HG03066 (cell line): ENCODE measurements around the gene THSD7A.

Experiments used
- ATAC-seq: cut with Tn5 transposase; IDR thresholded peaks from one replicate; pipeline ENCODE4 v1.9.1; 2021; ENCODE audit warnings: low read depth; ENCODE audit not compliant: unreplicated experiment

Gene THSD7A

GRCh38 chr7:11811709-11812108, 20.3 kb downstream of the THSD7A start:
- ATAC-seq, result no peak

GRCh38 chr7:11810043-11810625, 21.9 kb downstream of the THSD7A start:
- ATAC-seq, result no peak

GRCh38 chr7:11807000-11807399, 25.0 kb downstream of the THSD7A start:
- ATAC-seq, result no peak

GRCh38 chr7:11804621-11805020, 27.4 kb downstream of the THSD7A start:
- no peak for ATAC-seq

GRCh38 chr7:11795231-11795630, 36.8 kb downstream of the THSD7A start:
- no peak for ATAC-seq

GRCh38 chr7:11792166-11792565, 39.8 kb downstream of the THSD7A start:
- no peak for ATAC-seq

- no peak for ATAC-seq
Measured at GRCh38 chr7:11788568-11788967, 43.4 kb downstream of the THSD7A start.

- no peak for ATAC-seq
Measured at GRCh38 chr7:11787534-11787933, 44.5 kb downstream of the THSD7A start.

- ATAC-seq, result no peak
Measured at GRCh38 chr7:11786186-11786585, 45.8 kb downstream of the THSD7A start.

- ATAC-seq, result no peak
Measured at GRCh38 chr7:11784769-11785536, 47.0 kb downstream of the THSD7A start.

GRCh38 chr7:11779864-11780674, 51.9 kb downstream of the THSD7A start:
- no peak for ATAC-seq

GRCh38 chr7:11776039-11776438, 56.0 kb downstream of the THSD7A start:
- no peak for ATAC-seq

- ATAC-seq, result no peak
Measured at GRCh38 chr7:11775401-11775800, 56.6 kb downstream of the THSD7A start.

- no peak for ATAC-seq
Measured at GRCh38 chr7:11768263-11768662, 63.7 kb downstream of the THSD7A start.

GRCh38 chr7:11767148-11767547, 64.8 kb downstream of the THSD7A start:
- ATAC-seq, result no peak

GRCh38 chr7:11760372-11760771, 71.6 kb downstream of the THSD7A start:
- no peak for ATAC-seq

GRCh38 chr7:11758627-11759111, 73.3 kb downstream of the THSD7A start:
- no peak for ATAC-seq

GRCh38 chr7:11757153-11757552, 74.8 kb downstream of the THSD7A start:
- no peak for ATAC-seq

GRCh38 chr7:11754933-11755332, 77.1 kb downstream of the THSD7A start:
- no peak for ATAC-seq

GRCh38 chr7:11754123-11754522, 77.9 kb downstream of the THSD7A start:
- no peak for ATAC-seq

GRCh38 chr7:11753433-11753832, 78.6 kb downstream of the THSD7A start:
- ATAC-seq, result no peak
